Measurements from ENCODE around the gene ZNF516.

Gene ZNF516

GRCh38 chr18:76437910-76438309 lies 57.1 kb downstream of the ZNF516 start:
- no peak for DNase-seq (ENCODE audit: low read depth)

- DNase-seq (ENCODE audit: low read depth), result no peak
Observed at GRCh38 chr18:76437011-76437410, 58.0 kb downstream of the ZNF516 start.

GRCh38 chr18:76436342-76436741 lies 58.7 kb downstream of the ZNF516 start:
- DNase-seq (ENCODE audit: low read depth), result no peak

GRCh38 chr18:76435316-76435989 lies 59.6 kb downstream of the ZNF516 start:
- no peak for DNase-seq (ENCODE audit: low read depth)

- DNase-seq (ENCODE audit: low read depth), result no peak
Observed at GRCh38 chr18:76434452-76434851, 60.6 kb downstream of the ZNF516 start.

- DNase-seq (ENCODE audit: low read depth), result no peak
Observed at GRCh38 chr18:76433788-76434187, 61.3 kb downstream of the ZNF516 start.

- no peak for DNase-seq (ENCODE audit: low read depth)
Observed at GRCh38 chr18:76432970-76433767, 61.9 kb downstream of the ZNF516 start.

- DNase-seq (ENCODE audit: low read depth), result no peak
Observed at GRCh38 chr18:76432274-76432755, 62.7 kb downstream of the ZNF516 start.

GRCh38 chr18:76431437-76432273 lies 63.4 kb downstream of the ZNF516 start:
- no peak for DNase-seq (ENCODE audit: low read depth)

- DNase-seq (ENCODE audit: low read depth), result peak; percentile 28
Observed at GRCh38 chr18:76430636-76431035, 64.4 kb downstream of the ZNF516 start.

- no peak for DNase-seq (ENCODE audit: low read depth)
Observed at GRCh38 chr18:76429262-76430126, 65.5 kb downstream of the ZNF516 start.

GRCh38 chr18:76428396-76429261 lies 66.4 kb downstream of the ZNF516 start:
- DNase-seq (ENCODE audit: low read depth), result no peak

- DNase-seq (ENCODE audit: low read depth), result no peak
Observed at GRCh38 chr18:76426737-76427305, 68.2 kb downstream of the ZNF516 start.

GRCh38 chr18:76425146-76426131 lies 69.6 kb downstream of the ZNF516 start:
- DNase-seq (ENCODE audit: low read depth), result no peak

- DNase-seq (ENCODE audit: low read depth), result no peak
Observed at GRCh38 chr18:76422838-76423237, 72.2 kb downstream of the ZNF516 start.

GRCh38 chr18:76422121-76422520 lies 72.9 kb downstream of the ZNF516 start:
- no peak for DNase-seq (ENCODE audit: low read depth)

- no peak for DNase-seq (ENCODE audit: low read depth)
Observed at GRCh38 chr18:76421685-76422078, 73.4 kb downstream of the ZNF516 start.

- DNase-seq (ENCODE audit: low read depth), result no peak
Observed at GRCh38 chr18:76420898-76421684, 74.0 kb downstream of the ZNF516 start.
